GM13976 (cell line): ENCODE results near the gene BRD7.

Experiments used
- DNase-seq: peaks from one replicate; pipeline ENCODE4 v3.0.0; 2012; ENCODE audit warnings: low spot score
- in situ Hi-C: fragments of 300-500 bp; cut with MboI; formaldehyde crosslinking; loops from one replicate; pipeline ENCODE4 v1.12.0; 2022; ENCODE audit warnings: low sequenced_read_pairs, mixed read lengths, inconsistent platforms; ENCODE audit not compliant: unreplicated experiment
- TF ChIP-seq, protein P1 (sequence below): IDR thresholded peaks from 2 replicates; pipeline ENCODE4 v1.5.1; 2012; ENCODE audit warnings: borderline replicate concordance, mild to moderate bottlenecking; ENCODE audit not compliant: insufficient read depth; ENCODE audit errors: extremely low read depth, missing control alignments, control extremely low read depth

The BRD7 gene

GRCh38 chr16:50304467-50305440 is 64.0 kb downstream of the BRD7 start:
- DNase-seq = peak; percentile 24
- TF ChIP-seq, protein P1, sequence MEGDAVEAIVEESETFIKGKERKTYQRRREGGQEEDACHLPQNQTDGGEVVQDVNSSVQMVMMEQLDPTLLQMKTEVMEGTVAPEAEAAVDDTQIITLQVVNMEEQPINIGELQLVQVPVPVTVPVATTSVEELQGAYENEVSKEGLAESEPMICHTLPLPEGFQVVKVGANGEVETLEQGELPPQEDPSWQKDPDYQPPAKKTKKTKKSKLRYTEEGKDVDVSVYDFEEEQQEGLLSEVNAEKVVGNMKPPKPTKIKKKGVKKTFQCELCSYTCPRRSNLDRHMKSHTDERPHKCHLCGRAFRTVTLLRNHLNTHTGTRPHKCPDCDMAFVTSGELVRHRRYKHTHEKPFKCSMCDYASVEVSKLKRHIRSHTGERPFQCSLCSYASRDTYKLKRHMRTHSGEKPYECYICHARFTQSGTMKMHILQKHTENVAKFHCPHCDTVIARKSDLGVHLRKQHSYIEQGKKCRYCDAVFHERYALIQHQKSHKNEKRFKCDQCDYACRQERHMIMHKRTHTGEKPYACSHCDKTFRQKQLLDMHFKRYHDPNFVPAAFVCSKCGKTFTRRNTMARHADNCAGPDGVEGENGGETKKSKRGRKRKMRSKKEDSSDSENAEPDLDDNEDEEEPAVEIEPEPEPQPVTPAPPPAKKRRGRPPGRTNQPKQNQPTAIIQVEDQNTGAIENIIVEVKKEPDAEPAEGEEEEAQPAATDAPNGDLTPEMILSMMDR = no peak
- in situ Hi-C loops = no loop called here

DNA sequence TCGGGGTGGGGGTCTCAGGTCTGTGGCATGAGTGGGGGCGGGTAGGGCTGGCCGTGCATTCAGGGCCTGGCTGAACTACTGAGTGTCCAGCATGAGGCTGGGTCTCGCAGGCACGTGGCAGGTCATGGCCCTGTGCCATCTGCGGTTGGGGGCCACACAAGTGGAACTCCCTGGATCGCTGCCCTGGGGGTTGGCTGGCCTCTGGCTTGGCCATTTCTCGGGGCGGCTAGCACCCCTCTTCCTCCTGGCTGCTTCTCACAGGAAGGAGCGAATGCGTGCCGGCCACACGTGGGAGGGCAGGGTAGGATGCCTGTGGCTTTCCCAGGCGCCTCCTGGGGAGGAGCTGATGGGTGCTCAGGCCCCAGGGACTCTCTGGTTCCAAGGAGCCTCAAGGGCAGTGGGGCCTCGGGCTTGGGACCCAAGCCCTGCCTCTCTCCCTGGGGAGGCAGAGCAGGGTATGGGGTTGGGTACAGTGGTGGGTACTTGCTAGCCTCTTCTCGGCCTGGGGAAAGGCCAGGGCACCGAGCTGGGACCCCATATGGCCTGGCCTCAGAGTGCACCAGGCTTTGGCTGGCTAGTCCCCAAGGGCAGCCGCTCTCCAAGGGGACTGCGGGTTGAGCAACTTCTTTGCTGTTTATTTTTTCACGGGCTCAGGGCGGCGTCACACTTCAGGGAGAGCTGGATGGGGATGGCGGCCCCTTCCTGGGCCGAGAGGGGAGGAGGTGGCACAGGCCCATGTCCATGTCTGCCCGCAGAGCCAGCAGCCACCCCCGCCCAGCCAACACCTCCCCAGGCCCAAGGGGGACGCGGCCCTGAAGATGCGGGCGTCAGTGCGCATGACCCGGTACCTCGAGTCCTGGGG is 65.0 kb downstream of the BRD7 start:
- TF ChIP-seq, protein P1 = no peak
- in situ Hi-C loops = no loop called here
- DNase-seq = peak; percentile 29

- DNase-seq = peak; percentile 25
- in situ Hi-C loops = no loop called here
- TF ChIP-seq, protein P1 = no peak
These were observed 65.7 kb downstream of the BRD7 start for GRCh38 chr16:50303041-50303604.

DNA sequence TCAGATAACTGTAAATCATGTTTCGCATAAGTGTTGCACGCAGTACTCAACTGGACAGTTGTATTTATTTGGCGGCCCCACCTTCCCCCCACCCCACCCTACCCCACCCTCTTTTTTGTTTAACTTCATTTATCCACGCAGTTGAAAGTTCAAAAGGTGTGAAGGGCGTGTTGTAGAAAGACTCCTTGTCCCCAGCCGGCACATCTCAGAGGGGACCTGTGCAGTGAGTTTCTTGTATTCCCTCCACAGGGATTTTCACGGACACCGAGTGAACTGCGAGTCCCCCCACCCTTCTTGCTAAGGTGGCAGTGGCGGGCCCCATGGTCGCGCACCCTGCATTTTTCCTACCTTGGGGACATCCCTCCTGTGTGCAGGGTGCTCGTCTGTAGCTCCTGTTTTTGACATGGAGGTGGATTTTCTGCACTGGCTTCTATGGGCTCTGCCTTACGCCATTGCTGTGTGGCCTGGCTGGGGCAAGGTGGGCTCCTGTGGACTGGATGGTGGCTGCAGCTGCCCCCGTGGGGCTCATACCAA is 66.2 kb downstream of the BRD7 start:
- no peak for DNase-seq
- in situ Hi-C loops = no loop called here
- TF ChIP-seq, protein P1 = no peak

GRCh38 chr16:50301626-50302471 is 66.9 kb downstream of the BRD7 start:
- DNase-seq = no peak
- in situ Hi-C loops = no loop called here
- TF ChIP-seq, protein P1 = no peak
